Right lobe of liver (tissue), 4 donors: ENCODE results near the gene LIG1.

Source experiments
- CTCF ChIP-seq, 4 donors: fragments of 200-600 bp in 3 of 4; fragments of 450-650 bp in 1 of 4; IDR thresholded peaks; one replicate each; pipeline versions ENCODE4 v1.5.1 to v1.8.0; 2016 to 2022; ENCODE audit warnings: antibody characterized with exemption in 4 of 4, mild to moderate bottlenecking in 2 of 4
- POLR2A ChIP-seq: fragments of 450-650 bp; IDR thresholded peaks from one replicate; pipeline ENCODE4 v1.6.1; 2017; ENCODE audit warnings: antibody characterized with exemption, mild to moderate bottlenecking
- donor health status: DM: no; HTN: no; CAD: no.
- donor health status: DM: no; HTN: no; CAD: no.
- donor health status: DM: no; HTN: yes; CAD: no.

DNA sequence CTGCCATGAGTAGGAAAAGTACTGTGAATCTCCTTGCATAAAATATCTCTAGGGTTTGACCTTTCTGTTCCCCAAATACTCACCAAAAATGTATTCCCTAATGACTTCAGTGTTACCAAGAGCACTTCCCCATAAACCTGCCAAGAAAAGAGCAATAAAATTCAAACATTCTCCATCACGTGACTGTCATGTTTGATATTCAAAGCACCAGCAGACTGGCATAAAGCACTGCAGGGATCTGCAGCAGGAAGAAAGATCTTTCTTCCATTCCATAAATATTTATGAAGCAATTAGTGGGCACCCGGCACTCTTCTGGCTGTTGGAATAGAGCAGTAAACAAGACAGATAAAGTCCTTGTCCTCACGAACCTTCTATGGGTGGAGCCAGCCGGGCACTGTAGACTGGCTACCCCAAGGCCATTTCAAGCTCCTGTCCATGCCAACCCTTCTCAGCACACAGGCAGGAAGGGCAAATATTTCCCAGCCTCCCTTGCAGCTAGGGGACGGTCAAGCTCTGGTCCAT lies 79.8 kb downstream of the LIG1 start:
- TF ChIP-seq CTCF (IDR thresholded peaks at IDR 0.05) (no peak), POLR2A (no peak)
